SU-DHL-6 (cell line): ENCODE results near the gene PRDM16.

Experiments
- CTCF ChIP-seq: fragments of 200-600 bp; sonication (generic); IDR thresholded peaks from one replicate; pipeline ENCODE4 v1.5.1; 2017; ENCODE audit warnings: antibody characterized with exemption, mild to moderate bottlenecking, low read length, moderate library complexity; ENCODE audit not compliant: insufficient read depth, poor library complexity, severe bottlenecking
- EZH2phosphoT487 ChIP-seq: fragments of 200-600 bp; sonication (generic), shearing (Covaris generic); conservative IDR thresholded peaks from 2 replicates; pipeline ENCODE4 v1.6.1; 2018; ENCODE audit warnings: mild to moderate bottlenecking, antibody characterized with exemption, low read length, moderate library complexity, mixed read lengths

- no peak for TF ChIP-seq CTCF
- no peak for TF ChIP-seq EZH2phosphoT487
Measured at GRCh38 chr1:3175486-3175885, 106.5 kb downstream of the PRDM16 start.
